Neural cell (in vitro differentiated cells): ENCODE results near the gene COPRS.

Experiments
- EP300 ChIP-seq: fragments of 450-650 bp; conservative IDR thresholded peaks from 2 replicates; pipeline ENCODE4 v1.6.1; 2014; ENCODE audit warnings: antibody characterized with exemption, mild to moderate bottlenecking, moderate library complexity; ENCODE audit not compliant: poor library complexity, severe bottlenecking
- EZH2 ChIP-seq: fragments of 200-600, 300-800 bp; shearing (Covaris generic), sonication (generic); IDR thresholded peaks from 2 replicates; pipeline ENCODE4 v1.6.1; 2014; ENCODE audit warnings: antibody characterized with exemption, low read length, borderline replicate concordance, mild to moderate bottlenecking; ENCODE audit not compliant: insufficient read depth, poor library complexity, severe bottlenecking
- MXI1 ChIP-seq: fragments of 450-650 bp; conservative IDR thresholded peaks from 2 replicates; pipeline ENCODE4 v1.6.1; 2014; ENCODE audit warnings: antibody characterized with exemption, mild to moderate bottlenecking; ENCODE audit not compliant: poor library complexity, severe bottlenecking
- POLR2AphosphoS5 ChIP-seq: IDR thresholded peaks from 2 replicates; pipeline ENCODE4 v1.6.1; 2012
- SMC3 ChIP-seq: fragments of 450-650 bp; conservative IDR thresholded peaks from 2 replicates; pipeline ENCODE4 v1.6.1; 2014; ENCODE audit warnings: antibody characterized with exemption, mild to moderate bottlenecking, moderate library complexity; ENCODE audit not compliant: poor library complexity
- TAF1 ChIP-seq: IDR thresholded peaks from 2 replicates; pipeline ENCODE4 v1.6.1; 2012; ENCODE audit warnings: low read depth
- TF ChIP-seq, protein P1 (sequence below): fragments of 450-650 bp; IDR thresholded peaks from 2 replicates; pipeline ENCODE4 v1.5.1; 2014; ENCODE audit warnings: antibody characterized with exemption, mild to moderate bottlenecking, moderate library complexity; ENCODE audit not compliant: poor library complexity, severe bottlenecking
- TF ChIP-seq, protein P2 (sequence below): IDR thresholded peaks from 2 replicates; pipeline ENCODE4 v1.6.1; 2012; ENCODE audit warnings: borderline replicate concordance

DNA sequence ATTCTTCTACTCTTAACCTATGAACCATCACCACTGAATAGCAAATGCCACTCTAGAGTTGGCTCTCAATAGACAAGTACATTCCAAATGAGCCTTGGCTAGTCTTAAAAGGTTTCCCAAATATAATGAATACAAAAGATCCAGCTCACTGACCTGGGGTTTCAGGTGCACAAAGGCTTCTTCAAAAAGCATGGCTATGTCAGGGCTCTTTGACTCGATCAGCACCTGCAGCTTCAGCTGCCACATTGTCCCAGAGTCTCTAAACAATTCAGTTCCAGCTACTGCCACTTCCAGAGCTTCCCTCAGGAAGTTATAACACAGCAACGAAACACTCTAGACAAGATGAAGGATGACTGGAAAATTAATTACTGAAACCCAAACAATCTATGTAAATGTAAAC is 16.0 kb upstream of the COPRS start:
- TF ChIP-seq EP300 (no peak), SMC3 (no peak), EZH2 (no peak), TAF1 (no peak), POLR2AphosphoS5 (no peak), MXI1 (no peak)
- TF ChIP-seq, protein P1, sequence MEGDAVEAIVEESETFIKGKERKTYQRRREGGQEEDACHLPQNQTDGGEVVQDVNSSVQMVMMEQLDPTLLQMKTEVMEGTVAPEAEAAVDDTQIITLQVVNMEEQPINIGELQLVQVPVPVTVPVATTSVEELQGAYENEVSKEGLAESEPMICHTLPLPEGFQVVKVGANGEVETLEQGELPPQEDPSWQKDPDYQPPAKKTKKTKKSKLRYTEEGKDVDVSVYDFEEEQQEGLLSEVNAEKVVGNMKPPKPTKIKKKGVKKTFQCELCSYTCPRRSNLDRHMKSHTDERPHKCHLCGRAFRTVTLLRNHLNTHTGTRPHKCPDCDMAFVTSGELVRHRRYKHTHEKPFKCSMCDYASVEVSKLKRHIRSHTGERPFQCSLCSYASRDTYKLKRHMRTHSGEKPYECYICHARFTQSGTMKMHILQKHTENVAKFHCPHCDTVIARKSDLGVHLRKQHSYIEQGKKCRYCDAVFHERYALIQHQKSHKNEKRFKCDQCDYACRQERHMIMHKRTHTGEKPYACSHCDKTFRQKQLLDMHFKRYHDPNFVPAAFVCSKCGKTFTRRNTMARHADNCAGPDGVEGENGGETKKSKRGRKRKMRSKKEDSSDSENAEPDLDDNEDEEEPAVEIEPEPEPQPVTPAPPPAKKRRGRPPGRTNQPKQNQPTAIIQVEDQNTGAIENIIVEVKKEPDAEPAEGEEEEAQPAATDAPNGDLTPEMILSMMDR, result no peak
- TF ChIP-seq, protein P2, sequence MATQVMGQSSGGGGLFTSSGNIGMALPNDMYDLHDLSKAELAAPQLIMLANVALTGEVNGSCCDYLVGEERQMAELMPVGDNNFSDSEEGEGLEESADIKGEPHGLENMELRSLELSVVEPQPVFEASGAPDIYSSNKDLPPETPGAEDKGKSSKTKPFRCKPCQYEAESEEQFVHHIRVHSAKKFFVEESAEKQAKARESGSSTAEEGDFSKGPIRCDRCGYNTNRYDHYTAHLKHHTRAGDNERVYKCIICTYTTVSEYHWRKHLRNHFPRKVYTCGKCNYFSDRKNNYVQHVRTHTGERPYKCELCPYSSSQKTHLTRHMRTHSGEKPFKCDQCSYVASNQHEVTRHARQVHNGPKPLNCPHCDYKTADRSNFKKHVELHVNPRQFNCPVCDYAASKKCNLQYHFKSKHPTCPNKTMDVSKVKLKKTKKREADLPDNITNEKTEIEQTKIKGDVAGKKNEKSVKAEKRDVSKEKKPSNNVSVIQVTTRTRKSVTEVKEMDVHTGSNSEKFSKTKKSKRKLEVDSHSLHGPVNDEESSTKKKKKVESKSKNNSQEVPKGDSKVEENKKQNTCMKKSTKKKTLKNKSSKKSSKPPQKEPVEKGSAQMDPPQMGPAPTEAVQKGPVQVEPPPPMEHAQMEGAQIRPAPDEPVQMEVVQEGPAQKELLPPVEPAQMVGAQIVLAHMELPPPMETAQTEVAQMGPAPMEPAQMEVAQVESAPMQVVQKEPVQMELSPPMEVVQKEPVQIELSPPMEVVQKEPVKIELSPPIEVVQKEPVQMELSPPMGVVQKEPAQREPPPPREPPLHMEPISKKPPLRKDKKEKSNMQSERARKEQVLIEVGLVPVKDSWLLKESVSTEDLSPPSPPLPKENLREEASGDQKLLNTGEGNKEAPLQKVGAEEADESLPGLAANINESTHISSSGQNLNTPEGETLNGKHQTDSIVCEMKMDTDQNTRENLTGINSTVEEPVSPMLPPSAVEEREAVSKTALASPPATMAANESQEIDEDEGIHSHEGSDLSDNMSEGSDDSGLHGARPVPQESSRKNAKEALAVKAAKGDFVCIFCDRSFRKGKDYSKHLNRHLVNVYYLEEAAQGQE, result no peak
